Muscle of leg (tissue), 11 donors: Measurements from ENCODE around the gene CENPP. TPM values are rescaled to one million over a fixed set of nuclear protein-coding genes. Genes with fewer than 3 reads are reported as not detected.
A peak's percentile ranks its signal among the peaks of the same experiment; 100 is the strongest.

Experiments used
- DNase-seq: peaks from one replicate; pipeline ENCODE4 v3.0.0; 2013
- H3K27ac ChIP-seq: one replicate; pipeline ENCODE4 v1.5.1; 2013; ENCODE audit warnings: mild to moderate bottlenecking, low read length, control low read depth
- H3K27me3 ChIP-seq: one replicate; pipeline ENCODE4 v1.6.1; 2013; ENCODE audit warnings: low read length; ENCODE audit not compliant: control insufficient read depth, insufficient read depth
- H3K36me3 ChIP-seq: one replicate; pipeline ENCODE4 v1.6.1; 2013; ENCODE audit warnings: low read length; ENCODE audit not compliant: control insufficient read depth, insufficient read depth
- H3K4me1 ChIP-seq: one replicate; pipeline ENCODE4 v1.6.1; 2013; ENCODE audit warnings: low read length; ENCODE audit not compliant: control insufficient read depth, insufficient read depth
- H3K4me3 ChIP-seq: one replicate; pipeline ENCODE4 v1.5.1; 2013; ENCODE audit warnings: low read length, control low read depth
- H3K9me3 ChIP-seq: replicated peaks from 2 replicates; pipeline ENCODE4 v1.6.1; 2013; ENCODE audit warnings: low read depth, low read length; ENCODE audit not compliant: control insufficient read depth
- WGBS: methylation state at CpG from one replicate; pipeline ENCODE4 v1.1.5; 2013; ENCODE audit warnings: missing lambda C conversion rate; ENCODE audit not compliant: insufficient coverage; 5-methylcytosine and 5-hydroxymethylcytosine counted together
- polyA plus RNA-seq, 8 donors: library from polyadenylated mRNA; unstranded; fragments of 120-200 nt; gene quantifications; one replicate each; pipeline versions ENCODE4 v1.2.1 to v1.2.3, GENCODE V29; 2013; ENCODE audit warnings: inconsistent platforms in 1 of 8, low replicate concordance in 1 of 8; ENCODE audit not compliant: insufficient read length in 8 of 8, insufficient read depth in 1 of 8
- total RNA-seq: library from RNA; stranded (reverse); fragments of 120-200 nt; gene quantifications from one replicate; pipeline ENCODE4 v1.2.4, GENCODE V29; 2013

Gene CENPP
- total and polyA plus RNA-seq, 9 donors = 3.6 to 6.4 (median 5.5) TPM

DNA sequence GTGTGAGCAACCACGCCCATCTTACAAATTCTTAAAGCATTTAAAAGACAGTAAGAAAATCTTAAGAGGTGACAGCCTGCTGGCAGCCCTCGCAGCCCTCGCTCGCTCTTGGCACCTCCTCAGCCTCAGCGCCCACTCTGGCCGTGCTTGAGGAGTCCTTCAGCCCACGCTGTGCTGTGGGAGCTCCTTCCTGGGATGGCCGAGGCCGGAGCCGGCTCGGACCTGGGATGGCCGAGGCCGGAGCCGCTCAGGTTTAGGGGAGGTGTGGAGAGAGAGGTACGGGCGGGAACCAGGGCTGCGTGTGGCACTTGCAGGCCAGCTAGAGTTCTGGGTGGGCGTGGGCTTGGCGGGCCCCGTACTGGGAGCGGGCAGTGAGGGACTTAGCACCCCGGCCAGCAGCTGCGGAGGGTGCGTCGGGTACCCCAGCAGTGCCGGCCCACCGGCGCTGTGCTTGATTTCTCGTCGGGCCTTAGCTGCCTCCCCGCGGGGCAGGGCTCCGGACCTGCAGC lies 219.3 kb downstream of the CENPP start:
- Histone ChIP-seq H3K36me3 (no peaks in the 10 kb centered on the region), H3K27me3 (no peaks in the 10 kb centered on the region), H3K27ac (no peak overlapping the region), H3K4me1 (no peaks in the 10 kb centered on the region), H3K4me3 (no peak overlapping the region), H3K9me3 (no peaks in the 10 kb centered on the region)
- 97% methylated on average over 33 of the region's 33 CpGs for WGBS
- no peak for DNase-seq

DNA sequence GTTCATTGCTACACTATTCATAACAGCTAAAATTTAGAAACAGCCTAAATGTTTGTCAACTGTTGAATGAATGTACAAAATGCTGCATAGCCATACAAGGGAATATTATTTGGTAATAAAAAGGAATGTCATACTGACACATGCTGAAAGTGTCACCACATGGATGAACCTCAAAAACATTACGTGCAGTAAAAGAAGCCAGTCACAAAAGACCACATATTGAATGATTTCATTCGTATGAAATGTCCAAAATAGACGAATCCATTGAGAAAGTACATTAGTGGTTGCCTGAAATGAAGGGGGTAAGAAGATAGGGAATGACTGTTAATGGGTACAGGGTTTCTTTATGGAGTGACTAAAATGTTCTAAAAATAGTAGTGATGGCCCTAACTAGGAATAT lies 221.6 kb downstream of the CENPP start:
- no peak overlapping the region for H3K4me3 ChIP-seq
- H3K9me3 ChIP-seq = no peaks in the 10 kb centered on the region
- no peaks in the 10 kb centered on the region for H3K27me3 ChIP-seq
- no CpG with 5 or more reads among the region's 3 CpGs for WGBS
- H3K36me3 ChIP-seq = no peaks in the 10 kb centered on the region
- H3K4me1 ChIP-seq = no peaks in the 10 kb centered on the region
- H3K27ac ChIP-seq = no peak overlapping the region
- no peak for DNase-seq

DNA sequence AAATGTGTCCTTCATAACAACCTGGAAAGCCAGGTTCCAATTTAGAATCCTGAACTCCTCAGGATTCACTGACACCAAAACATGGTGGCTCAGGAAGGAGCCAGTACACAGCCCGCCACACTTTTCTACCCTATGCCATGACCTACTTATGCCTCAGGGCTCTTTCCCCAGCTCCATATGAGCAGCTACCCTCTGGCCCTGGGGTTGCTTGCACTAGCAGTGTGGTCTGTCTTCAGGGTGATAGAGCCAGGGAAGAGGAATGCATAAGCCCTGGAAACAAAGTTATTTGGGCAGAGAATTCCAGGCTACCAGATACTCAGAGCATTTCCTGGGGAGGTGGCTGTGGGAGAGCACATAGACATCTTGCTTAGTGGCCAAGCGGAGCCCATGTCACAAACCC lies 225.0 kb downstream of the CENPP start:
- Histone ChIP-seq H3K27ac (no peak overlapping the region), H3K9me3 (no peaks in the 10 kb centered on the region), H3K4me1 (no peaks in the 10 kb centered on the region), H3K4me3 (no peak overlapping the region), H3K36me3 (no peaks in the 10 kb centered on the region), H3K27me3 (no peaks in the 10 kb centered on the region)
- 90% methylated on average over 1 of the region's 2 CpGs for WGBS
- no peak for DNase-seq

DNA sequence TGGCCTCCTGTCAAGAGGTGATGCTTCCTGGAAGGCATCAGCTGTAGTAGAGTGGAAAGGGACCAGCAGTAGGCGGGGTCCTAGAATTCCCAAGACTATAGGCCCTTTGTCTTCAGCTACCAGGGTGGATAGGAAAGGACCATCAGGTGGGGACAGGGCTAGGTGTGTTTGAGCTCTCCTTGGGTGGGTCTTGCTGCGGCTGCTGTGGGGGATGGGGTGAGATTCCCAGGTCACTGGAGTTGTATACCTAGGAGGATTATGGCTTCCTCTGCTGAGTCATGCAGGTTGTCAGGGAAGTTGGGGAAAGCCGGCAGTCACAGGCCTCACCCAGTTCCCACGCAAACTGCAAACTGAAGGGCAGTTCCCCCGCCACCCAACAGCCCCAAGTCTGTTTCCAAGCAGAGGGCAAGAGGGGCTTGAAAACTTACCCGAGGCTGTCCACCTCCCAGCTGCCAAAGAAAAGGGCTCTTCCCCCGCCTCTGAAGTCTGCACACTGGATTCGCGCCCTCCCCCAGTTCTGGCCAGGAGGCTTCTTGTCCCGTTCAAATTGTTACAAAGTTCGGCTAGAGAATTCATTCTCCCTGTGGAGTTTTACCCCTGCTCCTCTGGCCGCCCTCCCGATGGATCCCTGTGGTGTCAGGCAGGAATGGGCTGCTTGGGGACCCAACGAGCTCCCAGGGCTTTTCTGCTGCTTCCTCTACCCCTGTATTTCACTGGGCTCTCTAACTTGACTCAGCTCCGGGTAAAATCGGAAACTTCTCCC lies 233.0 kb downstream of the CENPP start:
- H3K27ac ChIP-seq = no peak overlapping the region
- no peaks in the 10 kb centered on the region for H3K27me3 ChIP-seq
- H3K36me3 ChIP-seq = no peaks in the 10 kb centered on the region
- WGBS = 68% methylated on average over 12 of the region's 16 CpGs
- no peaks in the 10 kb centered on the region for H3K9me3 ChIP-seq
- H3K4me1 ChIP-seq = peaks cover 9% of the 10 kb centered on the region
- no peak overlapping the region for H3K4me3 ChIP-seq
- DNase-seq = no peak

DNA sequence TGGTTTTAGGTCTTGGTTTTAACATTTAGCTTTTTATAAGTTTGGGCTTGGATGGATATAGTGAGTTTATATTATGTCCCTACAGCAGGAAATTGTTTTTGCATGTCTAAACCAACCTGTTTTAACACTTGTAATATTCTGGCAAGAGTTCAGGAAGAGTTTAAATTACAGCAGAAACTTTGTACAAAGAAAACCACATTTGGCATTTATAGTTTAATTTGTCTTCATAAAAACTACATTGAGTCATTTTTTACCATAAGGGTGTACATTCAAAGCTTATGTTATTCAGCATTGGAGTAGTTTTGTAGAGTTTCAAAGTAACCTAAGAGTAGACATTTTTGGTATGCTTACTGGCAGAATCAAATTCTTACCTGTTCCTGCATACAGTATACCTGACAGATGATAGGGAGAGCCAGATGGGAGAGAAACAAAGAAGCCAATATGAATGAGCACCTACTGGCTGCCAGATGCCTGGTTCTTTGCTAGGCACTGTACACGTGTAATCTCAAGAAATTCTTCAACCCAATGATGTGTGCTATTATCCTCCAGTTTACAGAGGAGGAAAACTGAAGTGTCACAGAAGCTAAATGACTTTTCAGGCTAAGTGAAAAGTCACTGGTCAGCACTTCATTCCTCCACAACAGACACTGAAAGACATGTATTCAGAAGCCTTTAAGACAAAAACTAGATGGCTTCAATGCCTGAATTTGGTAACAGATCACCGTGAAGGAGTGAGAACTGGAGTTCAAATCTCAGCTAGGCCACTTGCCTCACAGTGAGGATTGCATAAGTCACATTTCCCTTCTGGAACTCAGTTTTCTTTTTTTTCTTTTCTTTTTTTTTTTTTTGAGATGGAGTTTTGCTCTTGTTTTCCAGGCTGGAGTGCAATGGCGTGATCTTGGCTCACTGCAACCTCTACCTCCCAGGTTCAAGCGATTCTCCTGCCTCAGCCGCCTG lies 235.9 kb downstream of the CENPP start:
- DNase-seq = peak; percentile 84
- Histone ChIP-seq H3K27me3 (no peaks in the 10 kb centered on the region), H3K4me1 (peaks cover 13% of the 10 kb centered on the region), H3K4me3 (no peak overlapping the region), H3K9me3 (no peaks in the 10 kb centered on the region), H3K27ac (peak overlapping the region; percentile 69), H3K36me3 (no peaks in the 10 kb centered on the region)
- 80% methylated on average over 1 of the region's 5 CpGs for WGBS

DNA sequence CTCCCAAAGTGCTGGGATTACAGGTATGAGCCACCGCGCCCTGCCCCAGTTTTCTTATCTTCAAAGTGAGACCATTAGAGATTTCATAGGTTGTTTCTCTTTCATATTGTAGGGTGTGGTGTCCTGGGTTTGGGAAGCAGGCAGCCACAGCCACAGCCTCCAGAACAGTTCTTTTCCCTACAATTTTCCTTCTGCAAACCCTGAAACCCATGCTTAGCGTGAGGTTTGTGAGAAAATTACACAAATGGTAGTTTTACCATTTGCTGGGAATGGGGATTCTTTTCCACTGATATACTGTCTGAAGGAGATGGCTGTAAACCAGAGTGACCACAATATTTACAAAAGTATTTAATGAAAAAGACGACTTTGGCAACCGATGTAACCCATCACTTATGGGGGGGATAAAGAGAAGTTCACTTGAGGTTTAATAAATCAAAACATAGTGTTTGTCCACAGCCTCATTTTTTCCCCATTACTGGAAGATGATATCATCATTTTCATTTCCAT lies 236.8 kb downstream of the CENPP start:
- H3K36me3 ChIP-seq = no peaks in the 10 kb centered on the region
- H3K4me1 ChIP-seq = peaks cover 13% of the 10 kb centered on the region
- peak; percentile 88 for DNase-seq
- no peaks in the 10 kb centered on the region for H3K27me3 ChIP-seq
- no peak overlapping the region for H3K4me3 ChIP-seq
- WGBS = no CpG with 5 or more reads among the region's 5 CpGs
- no peaks in the 10 kb centered on the region for H3K9me3 ChIP-seq
- peak overlapping the region; percentile 91 for H3K27ac ChIP-seq

DNA sequence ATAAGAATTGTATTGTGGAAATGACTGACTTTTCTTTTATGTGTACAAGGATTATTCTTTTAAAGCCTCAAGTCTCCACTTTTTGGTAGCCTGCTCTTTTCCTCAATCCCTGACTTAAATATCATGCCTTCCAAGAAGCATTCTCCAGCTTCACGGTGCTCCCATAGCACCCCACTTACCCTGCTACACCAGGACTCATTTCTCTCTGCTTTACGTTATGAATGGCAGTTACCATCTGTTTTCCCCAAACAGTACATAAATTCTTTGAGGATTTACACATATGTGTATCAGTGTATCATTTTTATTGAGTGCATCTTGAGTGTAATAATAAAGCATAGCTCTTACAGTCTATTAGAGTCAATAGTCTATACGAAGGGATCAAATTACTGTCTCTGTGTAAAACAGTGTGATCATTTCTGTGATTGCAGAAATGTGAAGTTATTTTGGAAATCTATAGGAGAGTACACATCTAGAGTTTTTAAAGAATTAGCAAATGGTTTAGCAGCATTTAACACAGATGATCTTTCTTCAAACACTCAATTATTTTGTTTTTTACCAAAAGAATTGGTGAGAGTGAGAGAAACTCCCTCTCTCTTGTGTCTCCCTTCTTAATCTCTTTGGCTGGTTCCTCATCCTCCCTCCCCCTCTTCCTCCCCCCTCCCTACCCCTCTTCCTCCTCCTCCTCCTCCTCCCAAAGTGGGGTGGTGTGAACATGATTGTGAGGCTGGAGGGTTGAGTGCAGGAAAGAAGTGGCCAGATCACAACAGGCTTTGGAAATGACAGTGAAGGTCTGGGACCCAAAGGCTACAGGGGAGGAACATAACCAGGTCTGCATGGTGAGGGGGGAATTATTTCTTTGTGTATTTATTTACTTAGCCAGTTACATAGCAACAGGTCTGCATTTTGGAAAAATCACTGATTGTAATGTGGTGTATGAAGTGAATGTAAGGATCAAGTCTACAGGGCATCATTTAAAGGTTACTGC lies 237.7 kb downstream of the CENPP start:
- Histone ChIP-seq H3K36me3 (no peaks in the 10 kb centered on the region), H3K4me3 (no peak overlapping the region), H3K27me3 (no peaks in the 10 kb centered on the region), H3K9me3 (no peaks in the 10 kb centered on the region), H3K27ac (peak overlapping the region; percentile 91), H3K4me1 (peaks cover 13% of the 10 kb centered on the region)
- DNase-seq = peak; percentile 83
- WGBS = no CpG with 5 or more reads among the region's 3 CpGs

DNA sequence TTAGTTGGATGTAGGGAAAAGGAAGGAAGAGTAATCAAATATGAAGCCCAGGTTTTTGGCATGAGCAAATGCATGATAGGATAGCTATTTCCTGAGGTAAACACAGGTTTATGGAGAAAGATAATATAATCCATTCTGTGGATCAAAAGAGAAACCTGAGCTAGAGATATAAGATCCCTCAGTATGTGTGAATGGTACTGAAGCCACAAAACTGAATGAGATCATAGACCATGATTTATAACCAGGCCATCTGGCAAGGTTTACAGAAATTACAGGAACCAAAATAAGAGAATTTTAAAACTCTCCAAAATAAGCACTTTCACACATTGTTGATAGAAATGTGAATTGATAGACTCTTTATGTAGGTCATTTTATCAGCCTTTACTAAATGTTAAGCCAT lies 238.8 kb downstream of the CENPP start:
- H3K36me3 ChIP-seq = no peaks in the 10 kb centered on the region
- H3K9me3 ChIP-seq = no peaks in the 10 kb centered on the region
- DNase-seq = peak; percentile 68
- H3K27ac ChIP-seq = peak overlapping the region; percentile 91
- H3K27me3 ChIP-seq = no peaks in the 10 kb centered on the region
- H3K4me1 ChIP-seq = peaks cover 13% of the 10 kb centered on the region
- no peak overlapping the region for H3K4me3 ChIP-seq

DNA sequence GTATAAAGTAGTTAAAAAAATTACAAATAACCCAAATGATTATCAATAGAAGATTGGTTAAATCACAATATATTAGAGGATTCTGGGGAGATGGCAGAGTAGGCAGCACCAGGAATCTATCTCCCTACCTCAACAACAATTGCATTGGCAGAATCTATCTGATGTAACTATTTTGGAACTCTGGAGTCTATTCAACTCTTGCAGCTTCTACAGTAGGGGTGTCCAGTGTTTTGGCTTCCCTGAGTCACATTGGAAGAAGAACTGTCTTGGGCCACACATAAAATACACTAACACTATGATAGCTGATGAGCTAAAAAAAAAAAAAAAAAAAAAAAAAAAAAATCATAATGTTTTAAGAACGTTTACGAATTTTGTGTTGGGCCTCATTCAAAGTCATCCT lies 239.2 kb downstream of the CENPP start:
- peak overlapping the region; percentile 59 for H3K27ac ChIP-seq
- DNase-seq = peak; percentile 89
- 33% methylated on average over 2 of the region's 2 CpGs for WGBS
- no peaks in the 10 kb centered on the region for H3K27me3 ChIP-seq
- no peak overlapping the region for H3K4me3 ChIP-seq
- H3K36me3 ChIP-seq = no peaks in the 10 kb centered on the region
- H3K4me1 ChIP-seq = peaks cover 13% of the 10 kb centered on the region
- no peaks in the 10 kb centered on the region for H3K9me3 ChIP-seq
